ENCODE results near the gene LRSAM1. TPM values are rescaled to one million over a fixed set of nuclear protein-coding genes. Genes with fewer than 3 reads are reported as not detected.

LRSAM1 gene
- total and polyA plus RNA-seq, 7 donors = 8.3 to 17.7 (median 13.3) TPM

- DNase-seq (no peak), ATAC-seq (no peak)
- H3K27ac ChIP-seq = peak overlapping the region; percentile 69
- intact Hi-C loops (cut with DNase I) = no loop called here
- H3K36me3 ChIP-seq (ENCODE audit: insufficient read depth in 1 of 2, low read depth in 1 of 2) = peaks cover 2 to 81% of the 10 kb centered on the region in 2 donors
- peaks cover 3% of the 10 kb centered on the region for H3K9me3 ChIP-seq
- TF ChIP-seq, protein P1, sequence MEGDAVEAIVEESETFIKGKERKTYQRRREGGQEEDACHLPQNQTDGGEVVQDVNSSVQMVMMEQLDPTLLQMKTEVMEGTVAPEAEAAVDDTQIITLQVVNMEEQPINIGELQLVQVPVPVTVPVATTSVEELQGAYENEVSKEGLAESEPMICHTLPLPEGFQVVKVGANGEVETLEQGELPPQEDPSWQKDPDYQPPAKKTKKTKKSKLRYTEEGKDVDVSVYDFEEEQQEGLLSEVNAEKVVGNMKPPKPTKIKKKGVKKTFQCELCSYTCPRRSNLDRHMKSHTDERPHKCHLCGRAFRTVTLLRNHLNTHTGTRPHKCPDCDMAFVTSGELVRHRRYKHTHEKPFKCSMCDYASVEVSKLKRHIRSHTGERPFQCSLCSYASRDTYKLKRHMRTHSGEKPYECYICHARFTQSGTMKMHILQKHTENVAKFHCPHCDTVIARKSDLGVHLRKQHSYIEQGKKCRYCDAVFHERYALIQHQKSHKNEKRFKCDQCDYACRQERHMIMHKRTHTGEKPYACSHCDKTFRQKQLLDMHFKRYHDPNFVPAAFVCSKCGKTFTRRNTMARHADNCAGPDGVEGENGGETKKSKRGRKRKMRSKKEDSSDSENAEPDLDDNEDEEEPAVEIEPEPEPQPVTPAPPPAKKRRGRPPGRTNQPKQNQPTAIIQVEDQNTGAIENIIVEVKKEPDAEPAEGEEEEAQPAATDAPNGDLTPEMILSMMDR (IDR thresholded peaks at IDR 0.05) = no peak
- H3K4me1 ChIP-seq = peaks cover 28% of the 10 kb centered on the region
- WGBS, 3 donors = 74 to 81% (median 76%) methylated on average over 7 of the region's 7 CpGs
- H3K4me3 ChIP-seq = no peak overlapping the region
- no peaks in the 10 kb centered on the region for H3K27me3 ChIP-seq (ENCODE audit: insufficient read depth in 3 of 3, low read length in 2 of 3)
Measured at GRCh38 chr9:127447416-127448111, 3.7 kb upstream of the LRSAM1 start.

DNA sequence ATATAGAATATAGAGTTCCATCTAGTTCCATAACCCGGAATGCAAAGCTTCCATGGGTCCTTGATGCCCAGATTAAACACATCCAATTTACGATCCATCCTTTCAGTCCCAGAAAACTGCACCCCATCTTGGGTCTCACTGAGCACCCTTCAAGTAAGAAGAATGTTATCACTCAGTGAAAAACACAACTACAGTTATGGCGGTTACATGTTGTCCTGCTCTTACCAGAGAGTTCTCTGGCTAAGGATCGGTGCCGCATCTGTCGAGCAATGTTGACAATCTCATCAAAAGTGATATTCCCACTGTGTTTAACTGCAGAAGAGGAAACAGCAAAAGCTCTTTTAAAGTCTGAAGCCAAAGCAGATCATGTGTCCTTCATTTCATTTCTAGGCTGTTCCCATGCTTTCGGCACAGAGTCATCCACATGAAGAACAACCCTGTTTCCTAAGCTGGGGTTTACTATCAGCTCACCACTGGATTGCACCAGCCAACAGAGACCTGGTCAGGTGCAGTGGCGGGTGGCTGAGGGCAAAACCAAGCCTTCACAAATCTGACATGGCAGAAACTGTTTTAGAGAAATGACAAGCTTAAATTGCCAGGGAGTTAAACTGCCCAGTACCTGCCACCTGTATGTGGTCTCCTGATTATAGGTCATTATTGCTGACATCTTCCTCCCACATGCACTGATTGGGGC lies 3.1 kb upstream of the LRSAM1 start:
- Histone ChIP-seq H3K4me1 (peaks cover 34% of the 10 kb centered on the region), H3K27me3 (ENCODE audit: insufficient read depth in 3 of 3, low read length in 2 of 3) (no peaks in the 10 kb centered on the region), H3K4me3 (peak overlapping the region; percentile 96), H3K9me3 (peaks cover 3% of the 10 kb centered on the region), H3K27ac (peak overlapping the region; percentile 91), H3K36me3 (ENCODE audit: insufficient read depth in 1 of 2, low read depth in 1 of 2) (peaks cover 2 to 74% of the 10 kb centered on the region in 2 donors)
- DNase-seq (no peak), ATAC-seq (no peak)
- TF ChIP-seq, protein P1 (IDR thresholded peaks at IDR 0.05) = no peak
- 77 to 91% (median 79%) methylated on average over 8 of the region's 8 CpGs for WGBS, 3 donors
- intact Hi-C loops (cut with DNase I) = no loop called here

- Histone ChIP-seq H3K27ac (peak overlapping the region; percentile 91), H3K27me3 (ENCODE audit: insufficient read depth in 3 of 3, low read length in 2 of 3) (no peaks in the 10 kb centered on the region), H3K9me3 (peaks cover 3% of the 10 kb centered on the region), H3K4me1 (peaks cover 34% of the 10 kb centered on the region), H3K36me3 (ENCODE audit: insufficient read depth in 1 of 2, low read depth in 1 of 2) (peaks cover 2 to 62% of the 10 kb centered on the region in 2 donors), H3K4me3 (peak overlapping the region; percentile 96)
- TF ChIP-seq, protein P1 (IDR thresholded peaks at IDR 0.05) = no peak
- DNase-seq = no peak
- 53 to 61% (median 55%) methylated on average over 5 of the region's 5 CpGs for whole genome bisulfite sequencing, 3 donors
- no peak for ATAC-seq
- intact Hi-C loops (cut with DNase I) = no loop called here
Measured at GRCh38 chr9:127449332-127449966, 1.9 kb upstream of the LRSAM1 start.

- Histone ChIP-seq H3K4me1 (peaks cover 39% of the 10 kb centered on the region), H3K27ac (peak overlapping the region; percentile 91), H3K9me3 (no peaks in the 10 kb centered on the region), H3K36me3 (ENCODE audit: insufficient read depth in 1 of 2, low read depth in 1 of 2) (peaks cover 2 to 62% of the 10 kb centered on the region in 2 donors), H3K27me3 (ENCODE audit: insufficient read depth in 3 of 3, low read length in 2 of 3) (no peaks in the 10 kb centered on the region), H3K4me3 (peak overlapping the region; percentile 96)
- ATAC-seq (peak; percentile 14 to 27 (median 18)), DNase-seq (peak in 1 of 2 donors; percentile 36)
- TF ChIP-seq, protein P1 (IDR thresholded peaks at IDR 0.05) = no peak
- intact Hi-C loops (cut with DNase I) = loop anchor here in 1 of 2 donors (2.0 kb wide), 1 partner anchor 26 kb away; the partner anchor contains the start of gene ZNF79
- 5 to 8% (median 5%) methylated on average over 14 of the region's 14 CpGs for WGBS, 3 donors
Measured at GRCh38 chr9:127450243-127450760, 1.0 kb upstream of the LRSAM1 start.

Data from psoas muscle (tissue), 8 donors.